Umbilical cord (tissue), 2 donors: ENCODE data around the gene NNMT. TPM values are rescaled to one million over a fixed set of nuclear protein-coding genes. Genes with fewer than 3 reads are reported as not detected.

Experiments
- DNase-seq: peaks from one replicate; pipeline ENCODE4 v3.0.0-alpha.2; 2015; ENCODE audit warnings: low spot score
- total RNA-seq: library from RNA; depleted of rRNA; stranded (reverse); fragments of >200 nt; gene quantifications from one replicate; pipeline ENCODE4 v1.2.3, GENCODE V29; 2014; ENCODE audit warnings: low replicate concordance; ENCODE audit not compliant: insufficient read depth

The NNMT gene
- total RNA-seq, 1 donor from 2014 or later, result 871 TPM

DNA sequence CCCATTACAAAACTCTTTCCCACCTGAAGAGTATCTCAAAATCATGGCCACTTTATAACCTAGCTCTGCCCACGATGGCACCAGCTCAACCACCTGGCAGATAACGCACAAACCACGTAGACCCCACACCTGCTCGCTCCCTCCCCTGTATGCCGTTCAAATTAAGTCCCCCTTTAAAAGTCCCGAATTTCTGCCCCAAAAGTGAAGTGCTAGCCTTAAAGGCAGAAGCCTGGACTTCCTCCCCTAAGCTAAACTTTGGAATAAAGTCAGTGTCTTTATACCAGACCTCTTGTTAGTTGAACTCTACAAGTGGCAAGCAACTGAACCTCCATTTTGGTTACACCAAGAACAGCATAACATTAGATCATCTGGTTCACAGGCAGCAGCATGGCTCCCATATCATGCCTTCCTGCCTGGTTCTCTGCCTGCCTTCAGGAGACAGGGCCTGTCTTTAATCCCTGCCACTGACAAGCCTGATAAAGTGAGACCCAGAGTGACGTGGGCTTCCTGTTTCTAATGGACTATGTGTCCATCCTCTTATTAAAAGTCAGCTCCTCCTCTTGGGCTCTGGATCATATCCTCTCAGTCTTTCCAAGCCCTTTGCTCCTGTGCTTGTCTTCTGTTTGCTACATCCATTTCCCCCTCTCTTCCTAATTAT is 32.6 kb upstream of the NNMT start:
- no peak for DNase-seq

GRCh38 chr11:114264381-114264780 is 31.8 kb upstream of the NNMT start:
- no peak for DNase-seq

GRCh38 chr11:114265122-114265878 is 30.9 kb upstream of the NNMT start:
- peak; percentile 82 for DNase-seq

DNA sequence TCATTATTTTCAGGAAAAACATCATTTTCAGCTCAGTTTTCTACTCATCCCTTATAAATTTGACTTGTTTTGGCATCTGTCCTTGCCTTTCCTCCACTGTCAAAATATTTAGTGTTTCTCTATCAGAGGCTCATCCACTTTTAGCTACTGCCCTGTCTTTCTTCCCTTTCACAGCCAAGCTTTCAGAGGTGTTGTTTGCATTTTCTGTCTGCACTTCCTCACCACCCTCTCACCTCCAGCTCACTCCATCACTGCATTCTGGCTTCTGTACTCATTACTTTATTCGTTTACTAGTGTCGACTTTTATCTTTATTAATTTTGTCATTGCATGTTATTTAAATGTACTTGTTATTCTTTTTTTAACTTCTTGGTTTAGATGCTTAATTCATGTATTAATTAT is 26.7 kb upstream of the NNMT start:
- DNase-seq, result no peak

DNA sequence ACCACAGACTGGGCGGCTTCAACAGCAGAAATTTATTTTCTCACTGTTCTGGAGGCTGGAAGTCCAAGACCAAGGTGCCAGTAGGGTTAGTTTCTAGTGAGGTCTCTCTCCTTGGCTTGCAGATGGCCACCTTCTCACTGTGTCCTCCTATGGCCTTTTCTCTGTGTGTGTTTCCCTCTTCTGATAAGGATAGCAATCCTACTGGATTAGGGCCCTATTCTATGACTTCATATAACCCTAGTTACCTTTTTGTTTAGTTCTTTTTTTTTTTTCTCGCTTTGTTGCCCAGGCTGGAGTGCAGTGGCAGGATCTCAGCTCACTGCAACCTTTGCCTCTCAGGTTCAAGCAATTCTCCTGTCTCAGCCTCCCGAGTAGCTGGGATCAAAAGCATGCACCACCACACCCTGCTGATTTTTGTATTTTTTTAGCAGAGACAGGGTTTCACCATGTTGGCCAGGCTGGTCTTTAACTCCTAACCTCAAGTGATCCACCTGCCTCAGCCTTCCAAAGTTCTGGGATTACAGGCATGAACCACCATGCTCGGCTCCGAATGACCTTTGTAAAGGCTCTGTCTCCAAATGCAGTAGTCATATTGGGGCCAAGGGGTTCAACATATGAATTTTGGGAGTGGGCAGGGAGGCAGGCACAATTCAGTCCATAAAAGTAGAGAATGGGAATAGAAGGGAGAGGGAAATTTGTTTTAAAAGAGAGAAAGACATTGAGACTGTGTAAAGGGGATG is 25.5 kb upstream of the NNMT start:
- DNase-seq, result no peak

DNA sequence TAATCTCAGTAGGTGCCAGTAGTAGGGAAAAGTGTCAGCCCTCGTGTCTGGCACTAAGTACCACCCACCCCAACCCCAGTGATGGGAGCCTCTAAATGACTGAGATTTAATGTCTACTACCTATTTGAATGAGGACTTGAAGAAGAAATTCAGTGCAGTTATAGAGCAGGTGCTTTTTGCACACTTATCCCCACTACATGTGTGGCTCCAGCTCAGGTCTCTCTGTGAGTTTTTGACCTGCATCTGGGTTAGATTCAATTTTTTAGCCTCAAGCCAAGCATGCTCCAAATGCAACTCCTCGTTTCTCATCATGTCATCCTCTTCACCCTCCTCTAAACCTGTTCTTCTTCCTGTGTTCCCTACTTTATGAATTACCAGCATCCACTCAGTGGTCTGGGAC is 24.9 kb upstream of the NNMT start:
- no peak for DNase-seq

GRCh38 chr11:114272311-114272710 is 23.9 kb upstream of the NNMT start:
- DNase-seq, result no peak

- no peak for DNase-seq
These were observed 23.1 kb upstream of the NNMT start for GRCh38 chr11:114273071-114273470.

GRCh38 chr11:114273890-114274635 is 22.1 kb upstream of the NNMT start:
- no peak for DNase-seq

- DNase-seq, result no peak
These were observed 21.6 kb upstream of the NNMT start for GRCh38 chr11:114274637-114275036.

DNA sequence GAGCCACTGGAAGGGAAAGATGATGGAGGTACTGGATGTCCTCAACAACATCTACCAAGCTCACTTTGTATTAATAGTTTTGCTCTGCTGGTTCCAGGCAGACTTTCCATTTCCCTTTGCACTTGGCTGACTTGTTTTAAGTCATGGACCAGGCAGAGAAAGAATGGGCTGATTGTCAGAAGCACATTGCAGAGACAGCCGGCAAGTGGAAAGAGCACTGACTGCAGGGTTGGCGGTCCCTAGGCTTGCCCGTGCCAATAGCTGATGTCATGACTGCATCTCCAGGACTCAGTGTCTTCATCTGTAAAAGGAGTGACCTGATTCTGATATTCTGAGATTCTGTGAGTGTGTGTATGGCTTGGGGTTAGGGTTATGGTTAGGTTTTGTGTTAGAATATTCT is 20.9 kb upstream of the NNMT start:
- DNase-seq, result no peak

- no peak for DNase-seq
These were observed 20.1 kb upstream of the NNMT start for GRCh38 chr11:114276077-114276476.

- no peak for DNase-seq
These were observed 18.4 kb upstream of the NNMT start for GRCh38 chr11:114277637-114278341.

GRCh38 chr11:114278342-114279065 is 17.7 kb upstream of the NNMT start:
- no peak for DNase-seq

GRCh38 chr11:114279792-114280546 is 16.2 kb upstream of the NNMT start:
- no peak for DNase-seq

- DNase-seq, result peak; percentile 89
These were observed 15.5 kb upstream of the NNMT start for GRCh38 chr11:114280696-114281095.

DNA sequence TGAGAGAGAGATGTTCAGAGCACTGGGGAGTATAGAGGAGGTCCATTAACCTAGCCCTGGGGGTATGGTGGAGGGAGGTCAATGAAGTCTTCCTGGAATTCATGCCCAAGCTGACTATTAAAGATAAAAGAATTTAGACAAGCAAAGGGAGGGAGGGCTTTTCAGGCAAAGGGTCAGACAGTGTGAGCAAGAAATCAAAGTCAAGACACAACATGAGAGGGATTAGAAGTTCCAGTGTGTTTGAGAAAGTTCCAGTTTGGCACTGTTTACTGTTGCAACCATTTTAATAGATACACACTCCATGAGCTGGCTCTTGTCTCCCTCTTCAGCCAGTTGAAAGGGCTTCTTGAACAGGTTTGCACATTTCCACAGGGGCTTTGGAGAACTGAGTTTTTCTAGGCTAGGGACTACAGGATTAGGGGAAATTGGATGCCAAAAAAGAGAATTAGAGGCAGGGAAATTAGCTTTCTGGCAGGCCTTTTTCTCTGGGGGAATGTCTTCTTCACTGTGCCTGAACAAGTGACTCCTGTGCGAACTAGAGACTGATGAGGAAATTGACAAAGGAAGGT is 14.7 kb upstream of the NNMT start:
- peak; percentile 78 for DNase-seq

GRCh38 chr11:114282488-114282887 is 13.7 kb upstream of the NNMT start:
- DNase-seq, result no peak

DNA sequence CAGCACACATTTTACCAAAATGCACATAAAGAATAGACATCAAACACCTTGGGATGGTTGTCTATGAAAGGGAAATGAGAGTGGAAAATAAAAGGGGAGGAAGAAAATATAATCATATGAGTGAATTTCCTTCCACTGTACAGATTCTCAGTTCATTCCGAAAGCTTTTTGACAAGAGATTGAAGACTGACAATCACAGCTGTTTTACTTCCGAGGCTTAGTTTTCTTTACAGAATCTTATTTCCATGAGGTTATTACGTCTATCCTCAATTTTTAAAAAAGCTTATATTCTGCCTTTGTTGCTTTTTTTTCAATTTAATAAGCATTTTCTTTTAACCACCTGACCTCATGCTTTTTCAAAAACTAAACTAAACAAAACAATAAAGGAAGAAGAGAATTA is 12.8 kb upstream of the NNMT start:
- DNase-seq, result no peak

- no peak for DNase-seq
These were observed 12.2 kb upstream of the NNMT start for GRCh38 chr11:114284021-114284420.
